B cell (primary cell): ENCODE data around the gene RBP3. TPM values are rescaled to one million over a fixed set of nuclear protein-coding genes. Genes with fewer than 3 reads are reported as not detected.

Experiments
- ATAC-seq: fragments of 200-7000 bp; cut with Tn5 transposase; one replicate; pipeline ENCODE4 v1.10.0; 2021; ENCODE audit warnings: low read depth, mild to moderate bottlenecking, moderate number of reproducible peaks, moderate library complexity
- CTCF ChIA-PET: fragments of 350-600 bp; sonication (Branson Sonifier 250); formaldehyde crosslinking; loops from one replicate; lab custom pipeline; 2021; ENCODE audit warnings: antibody characterized with exemption, inconsistent platforms; lab: Charles Lee
- POLR2A ChIA-PET: fragments of 350-600 bp; sonication (Branson Sonifier 250); formaldehyde crosslinking; loops from one replicate; lab custom pipeline; 2021; ENCODE audit warnings: antibody characterized with exemption; lab: Charles Lee
- DNase-seq: peaks from one replicate; pipeline ENCODE4 v3.0.0; 2013
- H2AFZ ChIP-seq: 2 replicates; pipeline ENCODE4 v1.6.1; 2012; ENCODE audit warnings: mild to moderate bottlenecking, low read depth, low read length; ENCODE audit not compliant: insufficient read depth, poor library complexity, severe bottlenecking
- H3K27ac ChIP-seq, 2 donors: 1 replicate in 1 of 2; 2 replicates in 1 of 2; pipeline ENCODE4 v1.5.1; 2012 to 2013; ENCODE audit warnings: low read length in 2 of 2, mild to moderate bottlenecking in 2 of 2, moderate library complexity in 1 of 2
- H3K27me3 ChIP-seq, 4 experiments: fragments of 200-600 bp in 1 of 4; sonication (generic) in 1 of 4; replicated peaks in 1 of 4; 1 replicate in 2 of 4; 2 replicates in 2 of 4; pipeline versions ENCODE4 v1.6.1 to v1.7.0; 2013 to 2016; ENCODE audit warnings: low read length in 3 of 4, mild to moderate bottlenecking in 2 of 4, mixed read lengths in 1 of 4, moderate library complexity in 1 of 4; ENCODE audit not compliant: insufficient read depth in 4 of 4, control insufficient read depth in 3 of 4; ENCODE audit errors: control extremely low read depth in 1 of 4
- H3K36me3 ChIP-seq, 2 experiments: replicated peaks in 1 of 2; 1 replicate in 1 of 2; 2 replicates in 1 of 2; pipeline versions ENCODE4 v1.6.1 to v1.7.1; 2013; ENCODE audit warnings: low read length in 1 of 2; ENCODE audit not compliant: insufficient read depth in 2 of 2, control insufficient read depth in 1 of 2; ENCODE audit errors: control extremely low read depth in 1 of 2, extremely low read depth in 1 of 2
- H3K4me1 ChIP-seq, 2 donors: fragments of 200-600 bp in 1 of 2; sonication (generic) in 1 of 2; 1 replicate in 1 of 2; 2 replicates in 1 of 2; pipeline versions ENCODE4 v1.5.1 to v1.6.1; 2013 to 2017; ENCODE audit warnings: low read length in 2 of 2; ENCODE audit not compliant: control insufficient read depth in 2 of 2, insufficient read depth in 2 of 2
- H3K4me2 ChIP-seq: replicated peaks from 2 replicates; pipeline ENCODE3; 2012; ENCODE audit warnings: mild to moderate bottlenecking, low read depth, low read length; ENCODE audit not compliant: poor library complexity, severe bottlenecking
- H3K4me3 ChIP-seq, 5 experiments: fragments of 200-600 bp in 1 of 5; sonication (generic) in 1 of 5; 1 replicate in 3 of 5; 2 replicates in 2 of 5; pipeline versions ENCODE4 v1.5.1 to v1.7.0; 2011 to 2016; ENCODE audit warnings: low read length in 4 of 5, mild to moderate bottlenecking in 4 of 5, low read depth in 2 of 5, control low read depth in 1 of 5, moderate library complexity in 1 of 5; ENCODE audit not compliant: insufficient read depth in 1 of 5; ENCODE audit errors: control extremely low read depth in 1 of 5, extremely low read depth in 1 of 5
- H3K79me2 ChIP-seq: fragments of 200-600 bp; sonication (generic); one replicate; pipeline ENCODE4 v1.6.0; 2016; ENCODE audit warnings: low read length; ENCODE audit not compliant: control insufficient read depth, insufficient read depth
- H3K9ac ChIP-seq: fragments of 200-600 bp; sonication (generic); 2 replicates; pipeline ENCODE4 v1.6.1; 2017; ENCODE audit warnings: mild to moderate bottlenecking, low read length, moderate library complexity
- H3K9me3 ChIP-seq, 3 donors: one replicate each; pipeline versions ENCODE4 v1.6.1 to v1.7.1; 2013; ENCODE audit warnings: low read length in 2 of 3; ENCODE audit not compliant: control insufficient read depth in 2 of 3, insufficient read depth in 1 of 3; ENCODE audit errors: control extremely low read depth in 1 of 3
- H4K20me1 ChIP-seq: 2 replicates; pipeline ENCODE4 v1.6.0; 2012; ENCODE audit warnings: mild to moderate bottlenecking, low read length; ENCODE audit not compliant: insufficient read depth, control insufficient read depth, poor library complexity, severe bottlenecking
- H3K27ac Mint-ChIP-seq: one replicate; pipeline ENCODE4 v1.8.0; 2021; ENCODE audit warnings: mixed read lengths
- H3K27me3 Mint-ChIP-seq: one replicate; pipeline ENCODE4 v1.8.0; 2021; ENCODE audit warnings: mixed read lengths
- H3K4me1 Mint-ChIP-seq: one replicate; pipeline ENCODE4 v1.8.0; 2021; ENCODE audit warnings: mixed read lengths
- H3K4me3 Mint-ChIP-seq: one replicate; pipeline ENCODE4 v1.8.0; 2021; ENCODE audit warnings: mixed read lengths
- H3K9me3 Mint-ChIP-seq: one replicate; pipeline ENCODE4 v1.8.0; 2022; ENCODE audit warnings: mixed read lengths; ENCODE audit not compliant: insufficient read depth
- EZH2 ChIP-seq: IDR thresholded peaks from 2 replicates; pipeline ENCODE4 v1.6.1; 2012; ENCODE audit warnings: borderline replicate concordance, low read depth, mild to moderate bottlenecking, moderate library complexity, low read length; ENCODE audit not compliant: insufficient read depth, poor library complexity, severe bottlenecking
- WGBS: methylation state at CpG from one replicate; pipeline ENCODE4 v1.1.5; 2013; ENCODE audit warnings: missing lambda C conversion rate; ENCODE audit not compliant: insufficient coverage; 5-methylcytosine and 5-hydroxymethylcytosine counted together
- intact Hi-C: fragments of 100-400 bp; cut with micrococcal nuclease; formaldehyde crosslinking; loops from one replicate; pipeline ENCODE4 v1.10.0; 2022
- polyA plus RNA-seq: library from polyadenylated mRNA; depleted of rRNA; stranded (reverse); fragments of >200 nt; gene quantifications from 2 replicates; pipeline ENCODE4 v1.2.3, GENCODE V29; 2012
- total RNA-seq, 2 donors: library from RNA; stranded (reverse); fragments of 120-200 nt in 1 of 2; gene quantifications; 1 replicate in 1 of 2; 2 replicates in 1 of 2; pipeline versions ENCODE4 v1.2.3 to v1.2.4, GENCODE V29; 2013 to 2022
- TF ChIP-seq, protein P1 (sequence below): fragments of 200-600 bp; IDR thresholded peaks from one replicate; pipeline ENCODE4 v1.8.0; 2022; ENCODE audit warnings: antibody characterized with exemption, mild to moderate bottlenecking

RBP3 gene
- total and polyA plus RNA-seq, 2 donors (not counting 1 experiment from before 2014, with no cell fraction given) = not detected

DNA sequence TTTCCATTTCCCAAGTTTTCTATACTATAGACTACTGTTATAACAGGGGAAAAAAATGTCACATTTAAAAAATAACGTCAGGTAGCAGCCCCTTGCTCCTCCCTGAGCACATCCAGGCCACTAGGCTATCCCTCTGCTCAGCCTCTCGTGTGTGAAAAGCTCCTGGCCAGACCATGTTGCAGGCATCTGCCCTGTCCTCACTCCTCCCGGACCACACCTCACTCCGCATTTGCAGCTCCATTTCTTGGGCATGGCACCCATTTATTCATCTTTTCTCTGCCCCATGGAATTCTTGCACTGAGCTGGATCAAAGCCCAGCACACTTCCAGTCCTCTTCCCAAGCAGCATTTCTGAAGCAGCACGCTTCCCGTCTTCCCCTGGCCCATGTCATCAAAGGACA lies 27.4 kb upstream of the RBP3 start:
- Mint-ChIP-seq H3K27ac (no peak overlapping the region), H3K27me3 (peaks cover 8% of the 10 kb centered on the region), H3K4me1 (no peaks in the 10 kb centered on the region), H3K4me3 (no peak overlapping the region), H3K9me3 (no peaks in the 10 kb centered on the region)
- TF ChIP-seq EZH2 = no peak
- TF ChIP-seq, protein P1, sequence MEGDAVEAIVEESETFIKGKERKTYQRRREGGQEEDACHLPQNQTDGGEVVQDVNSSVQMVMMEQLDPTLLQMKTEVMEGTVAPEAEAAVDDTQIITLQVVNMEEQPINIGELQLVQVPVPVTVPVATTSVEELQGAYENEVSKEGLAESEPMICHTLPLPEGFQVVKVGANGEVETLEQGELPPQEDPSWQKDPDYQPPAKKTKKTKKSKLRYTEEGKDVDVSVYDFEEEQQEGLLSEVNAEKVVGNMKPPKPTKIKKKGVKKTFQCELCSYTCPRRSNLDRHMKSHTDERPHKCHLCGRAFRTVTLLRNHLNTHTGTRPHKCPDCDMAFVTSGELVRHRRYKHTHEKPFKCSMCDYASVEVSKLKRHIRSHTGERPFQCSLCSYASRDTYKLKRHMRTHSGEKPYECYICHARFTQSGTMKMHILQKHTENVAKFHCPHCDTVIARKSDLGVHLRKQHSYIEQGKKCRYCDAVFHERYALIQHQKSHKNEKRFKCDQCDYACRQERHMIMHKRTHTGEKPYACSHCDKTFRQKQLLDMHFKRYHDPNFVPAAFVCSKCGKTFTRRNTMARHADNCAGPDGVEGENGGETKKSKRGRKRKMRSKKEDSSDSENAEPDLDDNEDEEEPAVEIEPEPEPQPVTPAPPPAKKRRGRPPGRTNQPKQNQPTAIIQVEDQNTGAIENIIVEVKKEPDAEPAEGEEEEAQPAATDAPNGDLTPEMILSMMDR = no peak
- Histone ChIP-seq H3K4me3 (no peak overlapping the region), H3K4me2 (no peak overlapping the region), H4K20me1 (no peaks in the 10 kb centered on the region), H3K9ac (no peak overlapping the region), H3K4me1 (no peaks in the 10 kb centered on the region), H3K79me2 (no peaks in the 10 kb centered on the region), H3K27me3 (no peaks in the 10 kb centered on the region), H3K9me3 (no peaks in the 10 kb centered on the region), H2AFZ (no peak overlapping the region), H3K36me3 (no peaks in the 10 kb centered on the region), H3K27ac (no peak overlapping the region)
- intact Hi-C loops = no loop called here
- DNase-seq (no peak), ATAC-seq (no peak)
- ChIA-PET CTCF (no interaction called here), POLR2A (no interaction called here)
- 81% methylated on average over 6 of the region's 6 CpGs for WGBS

DNA sequence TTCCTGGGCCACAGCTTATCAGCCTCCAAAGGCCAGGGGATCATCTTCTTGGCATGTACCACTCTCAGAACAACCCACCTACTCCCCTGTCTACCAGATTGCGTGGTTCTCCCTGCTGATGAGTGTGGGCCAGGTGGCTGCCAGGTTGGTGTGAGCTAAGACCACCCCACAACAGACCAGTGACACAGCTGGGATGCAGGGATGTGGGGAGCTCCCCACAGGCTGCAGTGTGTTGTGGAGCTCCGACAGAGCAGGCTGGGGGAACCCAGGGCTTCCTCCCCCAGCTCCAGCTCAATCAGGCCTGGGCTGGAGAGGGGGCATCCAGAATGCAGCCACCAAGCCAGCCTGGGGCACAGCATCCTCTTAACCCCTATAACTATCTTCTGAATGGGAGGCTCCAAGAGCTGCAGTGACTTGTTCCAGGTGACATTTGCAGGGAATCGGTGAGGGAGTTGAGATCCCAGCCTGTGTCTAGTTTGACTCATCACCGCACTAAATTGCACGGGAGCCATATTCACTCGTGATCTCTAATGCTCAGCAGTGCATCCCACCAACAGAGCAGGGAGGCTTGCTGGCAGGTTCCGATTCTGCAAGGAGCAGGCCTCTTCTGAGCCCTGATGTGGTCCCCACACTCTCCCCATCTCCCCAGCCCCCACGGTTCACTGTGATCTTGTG lies 26.5 kb upstream of the RBP3 start:
- H3K79me2 ChIP-seq = no peaks in the 10 kb centered on the region
- H3K9me3 Mint-ChIP-seq = no peaks in the 10 kb centered on the region
- 91% methylated on average over 6 of the region's 8 CpGs for WGBS
- H3K27me3 Mint-ChIP-seq = peaks cover 8% of the 10 kb centered on the region
- ChIA-PET CTCF (no interaction called here), POLR2A (no interaction called here)
- no peak overlapping the region for H3K4me3 Mint-ChIP-seq
- ATAC-seq (no peak), DNase-seq (no peak)
- H3K4me1 ChIP-seq = no peaks in the 10 kb centered on the region
- H3K36me3 ChIP-seq = no peaks in the 10 kb centered on the region
- H3K27me3 ChIP-seq = no peaks in the 10 kb centered on the region
- no peaks in the 10 kb centered on the region for H3K9me3 ChIP-seq
- H3K4me2 ChIP-seq = no peak overlapping the region
- no peak overlapping the region for H3K27ac Mint-ChIP-seq
- H2AFZ ChIP-seq = no peak overlapping the region
- H3K9ac ChIP-seq = no peak overlapping the region
- H3K4me1 Mint-ChIP-seq = no peaks in the 10 kb centered on the region
- no peak overlapping the region for H3K4me3 ChIP-seq
- intact Hi-C loops = no loop called here
- no peaks in the 10 kb centered on the region for H4K20me1 ChIP-seq
- no peak overlapping the region for H3K27ac ChIP-seq
- TF ChIP-seq EZH2 = no peak
- TF ChIP-seq, protein P1 = no peak
